Endothelial cell of umbilical vein (primary cell): ENCODE results near the gene THOP1.

ENCODE experiments used
- EZH2 ChIP-seq: IDR thresholded peaks from 2 replicates; pipeline ENCODE4 v1.6.1; 2012; ENCODE audit warnings: borderline replicate concordance, low read depth, mild to moderate bottlenecking, moderate library complexity, low read length, inconsistent platforms; ENCODE audit not compliant: severe bottlenecking
- FOS ChIP-seq: IDR thresholded peaks from 2 replicates; pipeline ENCODE4 v1.6.1; 2011; ENCODE audit warnings: mild to moderate bottlenecking, low read length, moderate library complexity, borderline replicate concordance; ENCODE audit not compliant: insufficient read depth
- GATA2 ChIP-seq: IDR thresholded peaks from 2 replicates; pipeline ENCODE4 v1.7.0; 2011; ENCODE audit warnings: low read depth, mild to moderate bottlenecking, moderate library complexity, mixed read lengths, low read length; ENCODE audit not compliant: insufficient read length, insufficient read depth
- JUN ChIP-seq: IDR thresholded peaks from 2 replicates; pipeline ENCODE4 v1.6.1; 2011; ENCODE audit warnings: borderline replicate concordance, low read depth; ENCODE audit not compliant: insufficient read length, insufficient read depth
- MAX ChIP-seq: IDR thresholded peaks from 2 replicates; pipeline ENCODE4 v1.6.1; 2011; ENCODE audit not compliant: insufficient read depth, insufficient read length
- POLR2A ChIP-seq: IDR thresholded peaks from 2 replicates; pipeline ENCODE4 v1.6.1; 2012; ENCODE audit warnings: low read depth, mild to moderate bottlenecking, control low read depth, low read length
- POLR2AphosphoS5 ChIP-seq: IDR thresholded peaks from 2 replicates; pipeline ENCODE4 v1.6.1; 2012; ENCODE audit warnings: low read depth, mild to moderate bottlenecking, control low read depth, low read length, moderate library complexity; ENCODE audit not compliant: insufficient read depth
- TF ChIP-seq, protein P1 (sequence below), 2 donors: IDR thresholded peaks; 1 replicate in 1 of 2; 2 replicates in 1 of 2; pipeline ENCODE4 v1.5.1; 2011; ENCODE audit warnings: low read length in 2 of 2, mild to moderate bottlenecking in 2 of 2, moderate library complexity in 2 of 2, control low read depth in 1 of 2, inconsistent platforms in 1 of 2, low read depth in 1 of 2; ENCODE audit not compliant: insufficient read depth in 1 of 2; ENCODE audit errors: extremely low read depth in 1 of 2

DNA sequence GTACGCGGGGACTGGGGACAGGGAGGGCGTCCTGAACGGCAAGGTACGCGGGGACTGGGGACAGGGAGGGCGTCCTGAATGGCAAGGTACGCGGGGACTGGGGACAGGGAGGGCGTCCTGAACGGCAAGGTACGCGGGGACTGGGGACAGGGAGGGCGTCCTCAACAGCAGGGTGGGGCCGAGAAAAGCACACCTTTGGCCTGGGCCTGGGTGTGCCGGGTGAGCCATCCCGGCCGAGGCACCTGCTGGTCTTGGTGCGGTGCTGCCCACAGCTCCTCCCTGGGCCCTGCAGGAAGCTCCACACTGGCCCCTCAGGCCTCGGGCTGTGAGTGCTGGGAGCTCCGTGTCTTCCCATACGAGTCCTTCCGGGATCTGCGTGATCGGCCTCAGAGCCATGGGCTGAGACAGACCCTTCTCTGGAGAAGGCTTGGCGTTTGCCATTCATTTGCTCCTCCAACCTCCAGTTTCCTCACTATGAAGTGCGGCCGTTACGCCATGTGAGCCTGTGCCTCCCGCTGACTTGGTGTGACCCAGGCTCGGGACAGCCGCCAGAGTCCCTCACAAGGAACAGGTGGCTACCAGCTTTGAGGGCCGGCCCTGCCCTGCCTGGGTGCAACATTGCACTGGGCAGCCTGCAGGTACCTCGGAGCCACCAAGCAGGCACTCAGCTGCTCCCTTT, 26.6 kb downstream of the THOP1 start:
- TF ChIP-seq, protein P1, sequence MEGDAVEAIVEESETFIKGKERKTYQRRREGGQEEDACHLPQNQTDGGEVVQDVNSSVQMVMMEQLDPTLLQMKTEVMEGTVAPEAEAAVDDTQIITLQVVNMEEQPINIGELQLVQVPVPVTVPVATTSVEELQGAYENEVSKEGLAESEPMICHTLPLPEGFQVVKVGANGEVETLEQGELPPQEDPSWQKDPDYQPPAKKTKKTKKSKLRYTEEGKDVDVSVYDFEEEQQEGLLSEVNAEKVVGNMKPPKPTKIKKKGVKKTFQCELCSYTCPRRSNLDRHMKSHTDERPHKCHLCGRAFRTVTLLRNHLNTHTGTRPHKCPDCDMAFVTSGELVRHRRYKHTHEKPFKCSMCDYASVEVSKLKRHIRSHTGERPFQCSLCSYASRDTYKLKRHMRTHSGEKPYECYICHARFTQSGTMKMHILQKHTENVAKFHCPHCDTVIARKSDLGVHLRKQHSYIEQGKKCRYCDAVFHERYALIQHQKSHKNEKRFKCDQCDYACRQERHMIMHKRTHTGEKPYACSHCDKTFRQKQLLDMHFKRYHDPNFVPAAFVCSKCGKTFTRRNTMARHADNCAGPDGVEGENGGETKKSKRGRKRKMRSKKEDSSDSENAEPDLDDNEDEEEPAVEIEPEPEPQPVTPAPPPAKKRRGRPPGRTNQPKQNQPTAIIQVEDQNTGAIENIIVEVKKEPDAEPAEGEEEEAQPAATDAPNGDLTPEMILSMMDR (IDR thresholded peaks at IDR 0.05; ENCODE audit: extremely low read depth in 1 of 2, insufficient read depth in 1 of 2, low read depth in 1 of 2, low read length in 2 of 2): no peak
- TF ChIP-seq JUN (no peak), POLR2A (no peak), EZH2 (no peak), POLR2AphosphoS5 (no peak), GATA2 (no peak), MAX (no peak), FOS (no peak)
